ENCODE results near the gene FAF2. TPM values are rescaled to one million over a fixed set of nuclear protein-coding genes. Genes with fewer than 3 reads are reported as not detected.

The FAF2 gene
- total RNA-seq, 2 donors from 2014 or later: 23.0 to 31.2 TPM

GRCh38 chr5:176427971-176428370, 20.2 kb upstream of the FAF2 start:
- DNase-seq (ENCODE audit: low spot score) (no peak), ATAC-seq (ENCODE audit: insufficient number of reproducible peaks, low FRiP score, low read depth) (no peak)
- TF ChIP-seq, protein P1, sequence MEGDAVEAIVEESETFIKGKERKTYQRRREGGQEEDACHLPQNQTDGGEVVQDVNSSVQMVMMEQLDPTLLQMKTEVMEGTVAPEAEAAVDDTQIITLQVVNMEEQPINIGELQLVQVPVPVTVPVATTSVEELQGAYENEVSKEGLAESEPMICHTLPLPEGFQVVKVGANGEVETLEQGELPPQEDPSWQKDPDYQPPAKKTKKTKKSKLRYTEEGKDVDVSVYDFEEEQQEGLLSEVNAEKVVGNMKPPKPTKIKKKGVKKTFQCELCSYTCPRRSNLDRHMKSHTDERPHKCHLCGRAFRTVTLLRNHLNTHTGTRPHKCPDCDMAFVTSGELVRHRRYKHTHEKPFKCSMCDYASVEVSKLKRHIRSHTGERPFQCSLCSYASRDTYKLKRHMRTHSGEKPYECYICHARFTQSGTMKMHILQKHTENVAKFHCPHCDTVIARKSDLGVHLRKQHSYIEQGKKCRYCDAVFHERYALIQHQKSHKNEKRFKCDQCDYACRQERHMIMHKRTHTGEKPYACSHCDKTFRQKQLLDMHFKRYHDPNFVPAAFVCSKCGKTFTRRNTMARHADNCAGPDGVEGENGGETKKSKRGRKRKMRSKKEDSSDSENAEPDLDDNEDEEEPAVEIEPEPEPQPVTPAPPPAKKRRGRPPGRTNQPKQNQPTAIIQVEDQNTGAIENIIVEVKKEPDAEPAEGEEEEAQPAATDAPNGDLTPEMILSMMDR (IDR thresholded peaks at IDR 0.05): no peak
- Histone ChIP-seq H3K4me1 (ENCODE audit: control insufficient read depth in 1 of 2, low read depth in 2 of 2) (peaks cover 11 to 19% of the 10 kb centered on the region in 2 donors), H3K36me3 (no peaks in the 10 kb centered on the region), H3K27ac (no peak overlapping the region), H3K27me3 (replicated peaks; ENCODE audit: insufficient read depth) (no peaks in the 10 kb centered on the region), H3K4me3 (no peak overlapping the region), H3K9me3 (no peaks in the 10 kb centered on the region)

DNA sequence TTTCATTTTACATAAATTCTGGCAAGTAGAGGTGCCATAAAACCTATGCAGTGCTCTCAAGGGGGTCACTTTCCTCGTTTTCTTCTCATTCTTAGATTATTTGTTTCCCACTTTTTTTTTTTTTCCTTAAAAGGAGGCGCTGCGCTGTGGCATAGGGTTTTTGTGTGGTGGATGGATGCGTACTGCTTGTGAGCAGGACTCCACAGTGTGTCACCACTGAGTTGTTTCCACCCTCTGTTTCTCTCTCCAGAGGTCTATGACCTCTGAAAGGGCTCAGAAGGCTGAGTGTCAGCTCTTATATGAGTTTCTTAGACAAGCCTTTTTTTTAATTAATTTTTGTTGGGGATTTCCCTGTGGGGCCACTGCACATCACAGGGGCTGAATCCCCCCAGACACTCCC, 18.2 kb upstream of the FAF2 start:
- ATAC-seq (ENCODE audit: insufficient number of reproducible peaks, low FRiP score, low read depth) (no peak), DNase-seq (ENCODE audit: low spot score) (no peak)
- H3K4me1 ChIP-seq (ENCODE audit: control insufficient read depth in 1 of 2, low read depth in 2 of 2): peaks cover 2 to 7% of the 10 kb centered on the region in 2 donors
- no peak overlapping the region for H3K4me3 ChIP-seq
- no peaks in the 10 kb centered on the region for H3K9me3 ChIP-seq
- no peak overlapping the region for H3K27ac ChIP-seq
- TF ChIP-seq, protein P1 (IDR thresholded peaks at IDR 0.05): no peak
- no peaks in the 10 kb centered on the region for H3K27me3 ChIP-seq (replicated peaks; ENCODE audit: insufficient read depth)
- no peaks in the 10 kb centered on the region for H3K36me3 ChIP-seq

DNA sequence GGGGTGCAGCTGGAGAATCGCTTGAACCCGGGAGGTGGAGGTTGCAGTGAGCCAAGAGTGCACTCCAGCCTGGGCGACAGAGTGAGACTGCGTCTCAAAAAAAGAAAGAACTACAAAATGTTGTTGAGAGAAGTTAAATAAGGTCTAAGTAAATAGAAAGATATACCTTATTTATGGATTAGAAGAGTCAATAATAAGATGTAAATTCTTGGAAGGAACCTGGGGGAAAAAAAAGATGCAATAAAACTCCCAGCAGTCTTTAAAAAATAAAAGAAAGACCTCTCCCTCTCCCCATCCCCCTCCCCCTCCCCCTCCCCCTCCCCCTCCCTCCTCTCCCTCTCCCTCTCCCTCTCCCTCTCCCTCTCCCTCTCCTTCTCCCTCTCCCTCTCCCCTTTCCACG, 15.5 kb upstream of the FAF2 start:
- Histone ChIP-seq H3K27me3 (replicated peaks; ENCODE audit: insufficient read depth) (no peaks in the 10 kb centered on the region), H3K4me3 (no peak overlapping the region), H3K27ac (no peak overlapping the region), H3K9me3 (no peaks in the 10 kb centered on the region), H3K36me3 (no peaks in the 10 kb centered on the region), H3K4me1 (ENCODE audit: control insufficient read depth in 1 of 2, low read depth in 2 of 2) (no peaks in the 10 kb centered on the region)
- no peak for ATAC-seq (ENCODE audit: insufficient number of reproducible peaks, low FRiP score, low read depth)
- TF ChIP-seq, protein P1 (IDR thresholded peaks at IDR 0.05): no peak
- DNase-seq (ENCODE audit: low spot score): no peak

- ATAC-seq (ENCODE audit: insufficient number of reproducible peaks, low FRiP score, low read depth) (no peak), DNase-seq (ENCODE audit: low spot score) (no peak)
- H3K36me3 ChIP-seq: no peaks in the 10 kb centered on the region
- TF ChIP-seq, protein P1 (IDR thresholded peaks at IDR 0.05): no peak
- H3K4me1 ChIP-seq (ENCODE audit: control insufficient read depth in 1 of 2, low read depth in 2 of 2): no peaks in the 10 kb centered on the region
- no peaks in the 10 kb centered on the region for H3K9me3 ChIP-seq
- H3K27me3 ChIP-seq (replicated peaks; ENCODE audit: insufficient read depth): no peaks in the 10 kb centered on the region
- H3K27ac ChIP-seq: no peak overlapping the region
- H3K4me3 ChIP-seq: peak overlapping the region; percentile 16
Observed at GRCh38 chr5:176436656-176437055, 11.5 kb upstream of the FAF2 start.

GRCh38 chr5:176438959-176439757, 9.0 kb upstream of the FAF2 start:
- TF ChIP-seq, protein P1 (IDR thresholded peaks at IDR 0.05): no peak
- H3K4me1 ChIP-seq (ENCODE audit: control insufficient read depth in 1 of 2, low read depth in 2 of 2): no peaks in the 10 kb centered on the region
- DNase-seq (ENCODE audit: low spot score) (no peak), ATAC-seq (ENCODE audit: insufficient number of reproducible peaks, low FRiP score, low read depth) (no peak)
- no peak overlapping the region for H3K27ac ChIP-seq
- H3K9me3 ChIP-seq: no peaks in the 10 kb centered on the region
- H3K4me3 ChIP-seq: no peak overlapping the region
- no peaks in the 10 kb centered on the region for H3K27me3 ChIP-seq (replicated peaks; ENCODE audit: insufficient read depth)
- H3K36me3 ChIP-seq: no peaks in the 10 kb centered on the region
